Measurements from ENCODE around the gene CTXN2.

- TF ChIP-seq POLR2A (IDR thresholded peaks at IDR 0.05; ENCODE audit: low read depth, low read length) (no peak), RAD51 (IDR thresholded peaks at IDR 0.05) (no peak), CEBPB (IDR thresholded peaks at IDR 0.05; ENCODE audit: borderline replicate concordance in 1 of 2, low read depth in 2 of 2, low read length in 2 of 2) (no peak), RB1 (IDR thresholded peaks at IDR 0.05; ENCODE audit: borderline replicate concordance) (no peak), SP1 (IDR thresholded peaks at IDR 0.05; ENCODE audit: low read depth, low read length) (no peak), MXI1 (IDR thresholded peaks at IDR 0.05; ENCODE audit: low read depth, low read length) (no peak), BHLHE40 (IDR thresholded peaks at IDR 0.05; ENCODE audit: borderline replicate concordance in 1 of 2, low read depth in 2 of 2, low read length in 1 of 2) (no peak), ZBED1 (IDR thresholded peaks at IDR 0.05; ENCODE audit: borderline replicate concordance) (no peak), POLR2AphosphoS5 (IDR thresholded peaks at IDR 0.05; ENCODE audit: low read length) (no peak), NFYB (IDR thresholded peaks at IDR 0.05; ENCODE audit: insufficient read depth, low read depth, low read length) (no peak)
Observed at GRCh38 chr15:48178648-48178931, 12.9 kb upstream of the CTXN2 start.
